HG03039 (cell line): ENCODE data around the gene FAT1.
"Not testable (repeated sequence)": the region's sequence is repeated elsewhere in the genome, so short reads cannot be mapped to it uniquely, and the experiment has no call there.

Experiments
- ATAC-seq: cut with Tn5 transposase; IDR thresholded peaks from one replicate; pipeline ENCODE4 v1.9.1; 2021; ENCODE audit warnings: mild to moderate bottlenecking, moderate library complexity; ENCODE audit not compliant: unreplicated experiment

Gene FAT1

DNA sequence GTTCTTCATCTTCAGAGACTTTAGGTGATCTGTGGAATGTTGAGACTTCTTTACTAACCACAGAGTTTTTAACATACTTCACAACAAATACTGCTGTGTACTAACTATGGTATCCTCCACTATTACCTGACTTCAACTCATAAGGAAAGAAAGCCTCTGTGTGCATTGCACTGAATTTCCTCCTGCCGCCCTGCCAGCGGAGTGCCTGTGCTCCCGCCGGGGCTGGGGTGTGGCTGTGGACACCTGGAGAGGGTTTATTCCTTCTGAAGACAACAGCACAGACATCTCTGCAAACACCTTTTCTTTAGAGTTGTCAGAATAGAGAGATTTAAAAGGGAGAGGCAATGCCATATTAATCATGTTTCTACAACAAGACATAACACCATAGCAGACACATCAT is 63.3 kb downstream of the FAT1 start:
- ATAC-seq = no peak

DNA sequence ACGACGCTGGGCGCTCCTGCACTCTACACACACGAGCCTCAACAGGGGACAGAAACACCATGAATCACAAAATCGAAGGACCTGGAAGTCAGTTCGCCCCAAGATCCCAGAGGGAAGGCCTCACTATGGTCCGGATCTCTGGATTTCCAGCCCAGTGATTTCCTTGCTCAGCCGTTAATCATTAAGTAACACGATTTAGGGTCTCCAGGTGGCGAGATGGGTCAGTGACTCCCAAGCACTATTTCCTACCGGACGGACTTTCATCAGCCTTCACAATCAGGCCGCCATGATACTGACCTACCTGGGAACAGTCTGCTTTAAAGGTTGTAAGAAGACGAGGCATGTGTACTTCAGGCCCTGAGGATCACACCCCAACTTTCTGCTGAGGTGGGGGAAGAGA is 63.7 kb downstream of the FAT1 start:
- no peak for ATAC-seq

DNA sequence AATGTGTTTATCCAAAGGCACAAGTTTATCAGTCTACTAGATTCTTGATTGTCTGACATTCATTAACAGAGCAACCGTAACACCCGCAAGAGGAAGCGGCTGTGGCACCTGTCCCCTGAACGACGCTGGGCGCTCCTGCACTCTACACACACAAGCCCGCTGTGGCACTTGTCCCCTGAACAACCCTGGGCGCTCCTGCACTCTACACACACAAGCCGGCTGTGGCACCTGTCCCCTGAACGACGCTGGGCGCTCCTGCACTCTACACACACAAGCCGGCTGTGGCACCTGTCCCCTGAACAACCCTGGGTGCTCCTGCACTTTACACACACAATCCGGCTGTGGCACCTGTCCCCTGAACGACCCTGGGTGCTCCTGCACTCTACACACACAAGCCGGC is 64.2 kb downstream of the FAT1 start:
- not testable (repeated sequence) for ATAC-seq

DNA sequence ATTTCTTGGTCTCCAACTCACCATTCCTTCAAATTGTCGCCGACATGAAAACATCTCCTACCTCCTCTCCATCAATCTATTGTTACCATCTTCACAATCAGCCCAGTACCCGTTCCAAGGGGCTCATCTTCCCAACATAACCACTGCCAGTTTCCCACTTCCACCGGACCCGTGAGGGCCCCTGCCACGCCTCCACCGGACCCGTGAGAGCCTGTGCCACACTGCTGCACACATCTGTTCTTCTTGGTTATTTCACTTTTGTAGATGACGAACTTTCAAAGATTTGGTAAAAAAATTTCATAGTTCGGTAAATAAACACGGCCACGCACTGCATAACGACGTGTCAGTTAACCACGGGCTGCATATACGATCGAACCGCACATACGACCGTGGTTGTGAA is 65.0 kb downstream of the FAT1 start:
- ATAC-seq = no peak

DNA sequence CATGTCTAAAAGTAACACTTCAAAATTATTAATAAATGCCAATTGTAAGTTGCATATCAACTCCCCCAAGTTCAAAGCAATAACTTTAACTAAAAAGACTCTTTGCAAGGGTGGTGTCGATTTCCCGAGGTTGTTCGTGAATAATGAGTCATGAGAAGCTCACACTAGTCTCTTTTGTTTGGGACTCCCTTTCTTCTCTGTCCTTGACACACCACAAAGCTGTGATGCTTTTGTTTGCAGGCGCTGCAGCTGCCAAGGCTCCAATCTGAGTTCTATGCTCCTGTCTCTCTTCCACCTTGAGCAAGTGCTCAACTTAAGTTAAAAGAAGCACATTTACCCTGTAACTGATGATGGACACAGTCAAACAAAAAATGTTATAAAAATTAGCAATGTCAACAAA is 65.9 kb downstream of the FAT1 start:
- ATAC-seq = no peak

DNA sequence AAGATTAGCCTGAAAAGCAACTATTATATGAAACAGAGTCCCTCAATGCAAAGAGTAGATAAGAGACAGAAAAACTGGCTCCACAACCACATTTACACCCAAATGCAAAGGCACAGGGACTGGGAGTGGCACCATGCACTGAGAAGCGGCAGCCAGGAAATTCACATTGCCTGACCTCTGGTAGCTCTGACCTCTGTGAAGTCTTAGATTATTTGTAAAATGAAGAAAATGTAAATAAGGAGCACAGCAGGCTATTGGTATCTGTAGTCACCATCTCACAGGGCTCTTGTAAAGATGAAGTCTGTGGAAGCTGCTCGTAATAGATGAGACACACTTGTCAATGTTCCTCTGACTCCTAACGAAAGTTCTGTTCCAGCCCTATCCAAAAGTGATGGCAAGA is 69.7 kb downstream of the FAT1 start:
- ATAC-seq = no peak

DNA sequence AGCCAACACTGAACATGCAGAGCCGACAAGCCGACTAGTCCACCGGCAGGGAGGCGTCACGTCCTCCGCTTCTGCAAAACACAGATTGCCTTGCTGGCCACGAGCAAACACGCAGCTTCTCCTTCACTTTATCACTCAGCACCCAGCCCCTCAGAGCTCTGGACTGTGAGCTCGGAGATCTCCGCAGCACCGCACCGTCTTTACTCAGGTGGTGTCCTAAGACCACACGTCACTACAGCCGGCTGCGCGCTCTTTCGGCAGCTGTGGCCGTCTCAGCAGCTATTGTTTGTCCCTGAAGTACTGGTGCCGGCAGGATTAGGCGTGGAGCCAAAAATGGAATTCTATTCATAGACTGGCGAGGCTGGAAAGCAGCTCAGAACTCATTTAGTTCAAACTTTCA is 72.0 kb downstream of the FAT1 start:
- ATAC-seq = no peak

DNA sequence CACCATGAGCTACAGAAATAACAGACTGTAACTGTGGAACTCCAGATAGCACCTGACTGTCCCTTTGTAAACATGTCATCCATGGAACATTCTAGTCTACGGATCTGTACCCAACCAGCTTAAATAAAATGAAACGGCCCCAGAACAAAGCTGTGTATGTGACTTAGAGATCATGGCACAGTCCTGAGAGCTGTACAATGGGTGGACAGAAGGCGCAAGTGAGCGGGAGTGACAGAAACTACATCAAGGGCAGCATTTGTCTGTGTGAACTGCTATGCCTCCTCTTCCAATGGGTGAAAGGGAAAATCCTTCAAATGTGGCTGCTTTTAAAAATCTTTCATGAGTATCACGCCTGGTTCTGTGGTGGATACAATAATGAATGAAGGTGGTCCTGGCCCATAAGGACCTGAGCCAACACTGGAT is 72.5 kb downstream of the FAT1 start:
- no peak for ATAC-seq

DNA sequence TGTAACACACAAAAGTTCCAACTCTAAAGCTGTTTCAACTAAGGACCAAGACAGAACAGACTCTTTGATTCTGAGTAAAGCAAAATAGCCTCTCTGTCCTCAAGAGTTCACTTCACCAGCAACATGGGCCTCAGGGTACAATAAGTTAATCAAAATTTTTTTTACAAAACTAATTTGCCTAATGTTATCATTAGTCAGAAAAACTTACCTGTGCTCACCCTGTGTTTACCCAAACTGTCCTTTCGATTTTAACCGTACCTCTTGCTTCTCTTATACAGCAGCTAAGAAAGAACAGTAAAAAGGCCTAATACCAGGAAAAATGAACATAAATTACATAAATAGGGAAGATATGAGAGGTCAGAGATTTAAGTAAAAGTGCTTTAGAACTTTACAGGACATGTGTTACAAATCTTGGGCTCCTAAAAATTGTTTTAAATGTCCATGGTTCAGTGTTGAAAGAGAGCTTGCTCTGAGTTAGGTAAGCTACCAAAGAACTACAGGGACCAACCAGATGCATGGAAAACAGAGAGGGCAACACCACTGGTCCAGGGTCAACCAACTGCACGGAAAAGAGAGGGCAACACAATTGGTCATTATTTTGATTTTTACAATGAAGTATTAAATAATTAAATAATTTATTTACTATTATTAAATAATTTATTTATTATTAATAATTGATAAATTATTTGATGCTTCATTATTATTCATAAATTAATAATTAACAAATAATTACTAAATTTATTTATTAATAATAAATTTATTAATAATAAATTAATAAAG is 73.1 kb downstream of the FAT1 start:
- ATAC-seq = no peak

DNA sequence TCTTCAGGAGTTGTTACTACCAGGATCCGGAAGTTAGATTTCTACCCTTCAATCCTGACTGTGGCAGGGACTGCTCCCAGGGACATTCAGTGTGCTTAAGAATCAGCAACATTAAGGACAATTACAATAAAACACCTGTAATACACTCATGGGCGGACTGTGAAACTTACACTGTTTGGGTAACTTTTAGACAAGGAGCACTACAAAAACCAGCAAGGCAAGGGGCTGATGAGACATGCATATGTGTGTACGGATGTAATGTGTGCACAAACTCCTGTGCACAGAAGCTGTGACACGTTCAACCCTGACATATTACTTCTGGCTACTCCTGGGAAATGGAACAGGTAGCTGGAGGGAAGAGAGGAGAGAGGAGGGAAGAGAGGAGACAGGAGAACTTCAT is 75.8 kb downstream of the FAT1 start:
- ATAC-seq = no peak

DNA sequence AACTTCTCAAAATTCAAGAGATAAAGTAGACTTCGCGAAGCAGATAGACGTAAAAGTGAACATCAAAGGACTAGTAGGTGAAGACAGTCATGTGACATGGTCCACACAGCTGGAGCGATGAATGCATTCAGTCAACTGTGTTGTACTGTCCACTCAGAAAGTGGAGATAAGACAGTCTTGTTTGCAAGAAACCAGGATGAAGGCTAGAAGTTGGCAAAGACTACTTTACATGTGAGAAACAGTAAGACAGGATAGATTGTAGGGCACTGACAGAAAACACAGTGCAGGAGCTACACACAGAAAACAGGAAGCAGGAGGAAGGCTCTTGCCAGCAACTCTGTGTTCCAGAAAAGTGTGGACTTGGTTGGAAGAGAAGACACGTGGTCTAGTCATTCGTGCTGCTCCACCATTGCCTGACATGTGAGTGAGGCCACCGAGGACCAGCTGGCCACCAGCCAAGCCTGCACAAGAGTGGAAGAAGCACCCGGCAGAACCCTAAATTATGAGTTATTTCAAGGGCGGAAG is 78.9 kb downstream of the FAT1 start:
- ATAC-seq = no peak

DNA sequence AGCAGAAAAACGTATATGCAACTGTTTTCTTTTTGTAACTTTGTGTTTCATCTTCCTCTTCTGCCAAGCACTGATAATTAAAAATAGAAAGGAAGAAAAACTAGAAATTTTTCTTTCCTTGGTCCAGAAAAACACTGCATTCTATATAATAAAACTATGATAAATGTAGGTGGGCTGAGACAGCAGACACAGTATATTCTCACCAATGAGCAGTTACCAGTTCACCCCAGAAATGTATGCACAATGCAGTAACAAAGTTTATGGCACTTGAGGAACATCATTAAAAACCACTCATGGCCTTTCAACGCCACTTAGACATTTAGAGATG is 79.4 kb downstream of the FAT1 start:
- ATAC-seq = no peak

DNA sequence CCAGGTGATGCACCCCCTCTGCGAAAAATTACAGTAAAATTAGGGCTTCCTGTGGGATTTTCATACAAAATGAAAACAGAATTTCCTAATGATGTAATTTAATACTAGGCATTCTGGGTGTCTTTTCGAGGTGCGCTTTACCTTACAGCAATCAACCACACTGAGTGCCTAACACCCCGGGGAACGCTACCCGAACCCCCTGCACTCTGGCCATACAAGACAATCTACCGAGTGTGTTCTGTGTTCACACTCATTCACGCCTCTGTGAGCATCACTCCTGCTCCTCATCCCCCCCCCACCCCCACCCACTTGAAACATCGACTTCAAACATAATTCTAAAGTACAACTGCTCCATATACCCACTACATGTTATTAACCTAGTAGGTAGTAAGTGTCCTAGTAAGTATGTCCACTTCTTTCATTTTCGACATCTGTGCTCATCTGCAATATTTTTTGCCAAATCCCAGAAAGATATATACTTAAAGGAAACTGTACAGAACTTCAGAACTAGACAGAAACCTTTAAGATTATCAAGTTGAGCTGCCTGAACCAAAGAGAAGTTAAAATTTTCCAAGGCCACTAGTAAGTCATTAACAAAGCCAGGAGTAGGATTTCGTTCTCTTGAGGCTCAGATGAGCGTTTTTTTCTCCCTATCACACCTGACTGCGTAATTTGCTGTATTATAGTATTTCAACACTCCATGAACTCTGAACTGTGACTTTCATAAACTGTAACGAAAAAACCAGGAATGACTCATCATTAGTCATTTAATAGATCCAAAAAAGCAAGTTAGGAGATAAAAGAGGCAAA is 80.0 kb downstream of the FAT1 start:
- ATAC-seq = no peak

DNA sequence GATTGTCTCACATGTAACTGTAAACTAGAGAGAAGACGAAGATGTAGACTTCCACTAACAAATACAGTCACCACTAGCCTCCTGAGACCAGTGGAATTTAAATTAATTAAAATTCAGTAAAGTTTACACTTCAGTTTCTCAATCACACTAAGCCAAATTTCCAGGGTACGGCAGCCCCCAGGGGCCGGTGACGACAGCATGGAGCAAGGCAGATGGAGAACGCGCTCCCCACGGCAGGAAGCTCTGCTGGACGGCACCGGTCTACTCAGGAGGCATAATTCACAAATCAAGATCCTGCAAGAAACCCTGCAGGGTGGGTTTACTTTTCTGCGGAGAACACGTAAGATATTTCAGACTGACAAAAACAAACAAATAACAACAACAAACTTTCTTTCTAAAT is 80.7 kb downstream of the FAT1 start:
- ATAC-seq = no peak

DNA sequence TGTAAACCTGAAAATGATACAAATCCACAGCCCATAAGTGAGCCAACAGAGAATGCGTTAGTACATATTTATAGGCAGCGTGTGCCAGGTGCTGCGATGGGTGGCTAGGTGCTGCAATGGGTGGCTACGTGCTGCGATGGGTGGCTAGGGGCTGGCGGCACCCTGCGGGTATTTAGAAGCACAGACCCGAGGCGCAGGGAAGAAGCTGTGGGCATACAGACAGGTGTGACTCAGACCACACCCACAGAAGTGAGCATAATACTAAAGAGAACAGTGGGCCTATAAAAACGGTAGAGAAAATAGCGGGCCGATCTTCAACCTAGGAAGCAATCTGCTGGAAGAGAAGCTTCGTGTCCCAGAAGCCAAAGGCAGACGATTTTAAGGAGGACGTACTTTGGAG is 81.1 kb downstream of the FAT1 start:
- no peak for ATAC-seq

DNA sequence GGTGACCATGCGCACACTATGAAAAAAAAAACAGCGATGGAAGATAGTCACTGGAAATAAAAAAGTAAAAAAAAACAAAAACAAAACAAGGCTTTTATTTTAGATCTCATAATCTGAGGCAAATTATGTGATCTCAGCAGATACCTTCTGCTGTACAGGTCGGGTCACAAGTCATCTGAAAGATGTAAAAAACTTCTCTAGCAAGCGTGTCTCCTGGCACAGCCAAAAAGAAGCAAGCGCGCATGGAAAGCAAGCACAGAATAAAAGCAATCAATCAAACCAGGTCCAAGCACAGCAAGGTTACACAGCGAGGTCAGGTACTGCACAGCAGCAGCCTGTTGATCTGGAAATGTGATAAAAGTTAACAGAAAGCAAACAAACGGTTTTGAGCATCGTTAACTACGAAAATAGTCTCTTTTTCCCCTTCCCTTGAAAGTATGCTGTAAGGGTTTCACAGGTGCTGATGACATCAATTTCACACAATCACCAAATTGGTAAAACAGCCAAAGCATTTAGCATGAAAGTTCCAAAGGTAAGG is 89.0 kb downstream of the FAT1 start:
- no peak for ATAC-seq

DNA sequence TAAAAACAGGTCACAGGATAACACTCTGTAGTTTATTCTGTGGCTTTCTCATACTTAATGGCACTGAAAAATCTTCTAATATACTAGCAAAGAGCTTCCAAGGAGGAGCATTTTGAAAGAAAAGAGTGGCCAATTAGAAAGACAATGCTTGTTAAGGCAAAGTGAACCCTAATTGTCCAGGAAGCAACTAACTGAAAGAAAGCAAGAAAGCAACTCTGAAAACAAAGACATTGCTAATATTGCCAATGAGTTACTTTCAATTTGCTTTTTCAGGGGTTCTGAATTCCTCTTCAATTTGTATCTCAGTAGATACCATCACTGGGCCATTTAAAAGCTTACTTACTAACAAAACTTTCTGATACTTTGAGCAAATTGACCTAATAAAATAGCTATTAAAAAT is 89.8 kb downstream of the FAT1 start:
- ATAC-seq = no peak

DNA sequence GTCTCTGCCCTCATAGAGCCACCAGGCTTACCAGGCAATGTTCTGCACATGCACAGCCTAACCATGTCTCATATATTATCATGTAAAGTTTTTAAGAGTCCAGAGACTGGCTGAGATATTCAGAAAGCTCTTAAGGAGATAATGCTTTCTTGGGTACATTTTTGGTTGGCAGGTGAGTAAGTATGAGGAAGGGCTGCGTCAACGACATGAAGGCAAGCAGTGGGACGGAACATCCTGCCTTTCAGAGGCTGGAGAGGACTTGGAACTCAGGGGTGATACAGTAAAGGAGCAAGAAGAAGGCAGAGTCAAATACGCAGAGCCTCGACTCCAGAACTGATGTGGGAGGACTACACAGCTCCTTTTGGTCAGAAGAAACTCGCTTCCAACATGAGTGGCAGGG is 93.5 kb downstream of the FAT1 start:
- ATAC-seq = no peak

DNA sequence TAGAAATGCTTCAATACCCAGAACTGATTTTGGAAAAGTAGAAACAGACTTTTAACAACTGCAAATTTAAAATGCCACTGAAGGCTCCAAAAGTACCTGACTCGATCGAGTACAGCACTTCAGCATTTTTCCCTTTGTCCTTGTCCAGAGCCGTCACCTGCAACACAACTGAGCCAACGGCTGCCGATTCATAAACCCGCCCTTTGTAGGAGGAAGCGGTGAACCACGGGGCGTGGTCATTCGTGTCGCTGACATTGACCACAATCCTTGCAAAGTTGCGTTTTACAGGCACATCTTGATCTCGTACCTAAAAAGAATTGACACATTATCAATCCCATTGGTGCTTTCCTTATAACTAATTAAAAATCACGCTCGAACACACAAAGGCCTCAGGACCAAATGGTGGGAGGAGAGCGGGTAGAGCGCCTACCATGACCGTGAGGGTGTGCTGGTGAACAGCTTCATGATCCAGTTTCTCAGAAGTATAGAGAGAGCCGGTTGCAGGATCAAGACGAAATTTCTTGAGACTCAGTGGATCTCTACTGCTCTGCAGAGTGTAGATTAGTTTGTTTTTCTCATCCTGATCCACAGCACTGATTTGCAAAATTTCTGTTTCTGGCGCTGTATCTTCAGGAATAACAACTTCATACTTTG is 95.5 kb downstream of the FAT1 start:
- ATAC-seq = no peak

DNA sequence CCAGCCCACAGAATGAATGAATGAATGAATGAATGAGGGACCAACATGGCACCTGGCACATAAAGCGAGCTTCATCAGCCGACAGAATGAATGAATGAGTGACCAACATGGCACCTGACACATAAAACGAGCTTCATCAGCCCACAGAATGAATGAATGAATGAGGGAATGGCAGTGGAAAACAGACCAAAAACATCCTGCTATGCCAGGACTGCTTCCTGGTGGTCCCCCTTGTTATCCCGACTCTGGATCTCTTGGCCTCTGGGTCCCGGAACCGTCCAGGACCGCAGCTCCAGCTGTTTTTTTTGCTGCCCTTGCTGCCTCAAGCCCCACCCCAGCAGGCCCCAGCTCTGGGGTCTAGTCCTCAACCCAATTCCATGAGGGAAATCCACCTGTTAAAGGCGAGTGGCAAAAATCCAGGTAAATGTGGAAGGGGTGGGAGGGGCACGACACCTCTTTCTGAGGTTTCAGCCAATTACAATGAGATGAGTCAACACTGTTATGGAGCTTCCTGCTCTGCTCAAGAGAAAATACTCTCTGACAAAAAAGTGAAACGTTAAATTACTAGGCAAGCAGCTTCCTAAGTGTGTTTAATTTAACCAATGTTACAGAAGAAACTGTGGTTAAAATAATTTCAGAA is 96.3 kb downstream of the FAT1 start:
- ATAC-seq = no peak

DNA sequence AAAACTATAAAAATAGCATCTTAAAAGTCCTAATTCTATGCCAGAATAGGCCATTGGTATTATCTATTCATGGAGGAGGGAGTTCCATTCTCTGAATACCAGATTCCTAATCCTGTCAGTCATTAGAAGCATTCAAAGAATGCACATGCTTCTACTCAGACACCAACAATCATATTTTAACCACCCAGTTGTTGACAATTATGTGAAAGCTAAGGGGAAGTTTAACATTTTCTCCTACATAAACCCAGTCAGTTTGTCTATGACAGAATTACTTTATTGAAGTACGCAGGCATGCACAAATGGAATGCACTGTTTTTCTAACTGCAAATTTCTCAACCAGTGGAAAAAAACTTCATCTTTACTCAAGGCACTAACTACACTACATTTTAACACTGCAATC is 98.7 kb downstream of the FAT1 start:
- no peak for ATAC-seq
